PC-3 (cell line): ENCODE measurements around the gene BNIP2. TPM values are rescaled to one million over a fixed set of nuclear protein-coding genes. Genes with fewer than 3 reads are reported as not detected.

Source experiments
- ATAC-seq: fragments of 200-7000 bp; cut with Tn5 transposase; 2 replicates; pipeline ENCODE4 v1.9.1; 2020; ENCODE audit warnings: mild to moderate bottlenecking, moderate library complexity
- BruUV-seq: library from RNA; stranded (reverse); fragments of 400-500 nt; replicated peaks from 2 replicates; lab custom pipeline; 2021; lab: Mats Ljungman, UMichigan
- CTCF ChIA-PET: fragments of 300-600 bp; sonication (Branson Sonifier 250); formaldehyde crosslinking; loops from one replicate; lab custom pipeline; 2022; ENCODE audit warnings: antibody characterized with exemption; lab: Charles Lee
- POLR2A ChIA-PET: fragments of 300-600 bp; sonication (Branson Sonifier 250); formaldehyde crosslinking; loops from one replicate; lab custom pipeline; 2022; ENCODE audit warnings: antibody characterized with exemption; ENCODE audit not compliant: unreplicated experiment; lab: Charles Lee
- DNase-seq: peaks from one replicate; pipeline ENCODE4 v3.0.0-alpha.2; 2015
- H2AFZ ChIP-seq: fragments of 300-600 bp; sonication (generic); 2 replicates; pipeline ENCODE4 v1.6.0; 2016; ENCODE audit warnings: antibody characterized with exemption, low read length
- H3F3A ChIP-seq: fragments of 300-600 bp; sonication (generic); one replicate; pipeline ENCODE4 v1.6.0; 2017; ENCODE audit warnings: antibody characterized with exemption, low read length, control low read depth, mild to moderate bottlenecking; ENCODE audit not compliant: unreplicated experiment
- H3K27ac ChIP-seq: fragments of 300-600 bp; sonication (generic); 2 replicates; pipeline ENCODE4 v1.5.1; 2016; ENCODE audit warnings: mild to moderate bottlenecking, low read length
- H3K27me3 ChIP-seq: fragments of 300-600 bp; sonication (generic); 2 replicates; pipeline ENCODE4 v1.6.1; 2016; ENCODE audit warnings: low read length, mixed read lengths
- H3K36me3 ChIP-seq: fragments of 300-600 bp; sonication (generic); 2 replicates; pipeline ENCODE4 v1.6.1; 2016; ENCODE audit warnings: low read depth, mixed run types, low read length, mixed read lengths
- H3K4me1 ChIP-seq: fragments of 300-600 bp; sonication (generic); 2 replicates; pipeline ENCODE4 v1.5.1; 2016; ENCODE audit warnings: low read length; ENCODE audit not compliant: insufficient read depth
- H3K4me2 ChIP-seq: fragments of 300-600 bp; sonication (generic); 2 replicates; pipeline ENCODE4 v1.6.0; 2016; ENCODE audit warnings: low read length
- H3K4me3 ChIP-seq: fragments of 300-600 bp; sonication (generic); 2 replicates; pipeline ENCODE4 v1.5.1; 2016; ENCODE audit warnings: mild to moderate bottlenecking, low read length, mixed read lengths
- H3K79me2 ChIP-seq: fragments of 300-600 bp; sonication (generic); 2 replicates; pipeline ENCODE4 v1.6.1; 2017; ENCODE audit warnings: low read length, mixed read lengths
- H3K9ac ChIP-seq: fragments of 300-600 bp; sonication (generic); 2 replicates; pipeline ENCODE4 v1.6.0; 2016; ENCODE audit warnings: mild to moderate bottlenecking, low read length
- H3K9me2 ChIP-seq: fragments of 300-600 bp; sonication (generic); replicated peaks from 2 replicates; pipeline ENCODE4 v1.6.1; 2016; ENCODE audit warnings: mixed run types, low read length, mixed read lengths
- H3K9me3 ChIP-seq: fragments of 300-600 bp; sonication (generic); 2 replicates; pipeline ENCODE4 v1.6.1; 2016; ENCODE audit warnings: low read length, mixed read lengths
- H4K20me1 ChIP-seq: fragments of 300-600 bp; sonication (generic); 2 replicates; pipeline ENCODE4 v1.6.1; 2016; ENCODE audit warnings: low read length, mixed read lengths
- EZH2 ChIP-seq: fragments of 300-600 bp; sonication (generic); IDR thresholded peaks from one replicate; pipeline ENCODE4 v1.6.1; 2017; ENCODE audit warnings: antibody characterized with exemption, mild to moderate bottlenecking, low read length; ENCODE audit not compliant: unreplicated experiment
- EZH2phosphoT487 ChIP-seq: fragments of 300-600 bp; sonication (generic); IDR thresholded peaks from 2 replicates; pipeline ENCODE4 v1.6.1; 2018; ENCODE audit warnings: mild to moderate bottlenecking, antibody characterized with exemption, low read length, borderline replicate concordance
- intact Hi-C: fragments of 100-400 bp; cut with micrococcal nuclease; formaldehyde crosslinking; loops from 2 replicates; pipeline ENCODE4 v1.9.0; 2023
- total RNA-seq: library from RNA; depleted of rRNA; stranded (reverse); fragments of >200 nt; gene quantifications from 2 replicates; pipeline ENCODE4 v1.2.3, GENCODE V29; 2014
- TF ChIP-seq, protein P1 (sequence below): fragments of 300-600 bp; sonication (generic); conservative IDR thresholded peaks from 2 replicates; pipeline ENCODE4 v1.5.1; 2017; ENCODE audit warnings: antibody characterized with exemption, low read depth, mild to moderate bottlenecking, low read length

The BNIP2 gene
- total RNA-seq, 1 experiment from 2014 or later = 46.1 TPM

DNA sequence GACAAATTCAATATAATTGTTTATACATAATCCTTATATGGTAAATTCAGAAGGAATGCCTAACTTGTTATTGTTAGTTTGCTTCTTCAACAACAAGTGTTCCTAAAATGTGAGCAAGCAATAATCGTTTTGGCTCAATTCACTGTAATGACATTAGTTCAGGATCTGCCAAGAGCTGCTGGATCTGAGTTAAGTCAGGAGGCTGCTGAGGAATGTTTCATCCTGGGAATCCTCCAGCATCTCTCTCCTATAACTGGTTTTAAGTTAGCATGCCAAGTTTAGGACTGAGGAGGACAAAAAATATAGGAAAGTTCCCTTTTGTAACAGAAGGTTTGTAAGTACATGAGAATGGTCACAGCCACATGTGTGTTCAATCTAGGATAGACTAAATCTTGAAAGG is 26.9 kb downstream of the BNIP2 start:
- Histone ChIP-seq H3K9ac (no peak overlapping the region), H3K4me1 (no peaks in the 10 kb centered on the region), H3K4me2 (no peak overlapping the region), H3K27ac (no peak overlapping the region), H3K79me2 (peaks cover under 1% of the 10 kb centered on the region; the same call in 1 of the 2 replicates), H4K20me1 (no peaks in the 10 kb centered on the region), H3K36me3 (peaks cover 17% of the 10 kb centered on the region), H3K9me3 (no peaks in the 10 kb centered on the region), H3K9me2 (no peaks in the 10 kb centered on the region), H2AFZ (no peak overlapping the region), H3K27me3 (no peaks in the 10 kb centered on the region), H3F3A (no peaks in the 10 kb centered on the region), H3K4me3 (no peak overlapping the region)
- no TSS peak for BruUV-seq
- intact Hi-C loops = no loop called here
- DNase-seq = no peak
- POLR2A ChIA-PET = no interaction called here
- TF ChIP-seq, protein P1, sequence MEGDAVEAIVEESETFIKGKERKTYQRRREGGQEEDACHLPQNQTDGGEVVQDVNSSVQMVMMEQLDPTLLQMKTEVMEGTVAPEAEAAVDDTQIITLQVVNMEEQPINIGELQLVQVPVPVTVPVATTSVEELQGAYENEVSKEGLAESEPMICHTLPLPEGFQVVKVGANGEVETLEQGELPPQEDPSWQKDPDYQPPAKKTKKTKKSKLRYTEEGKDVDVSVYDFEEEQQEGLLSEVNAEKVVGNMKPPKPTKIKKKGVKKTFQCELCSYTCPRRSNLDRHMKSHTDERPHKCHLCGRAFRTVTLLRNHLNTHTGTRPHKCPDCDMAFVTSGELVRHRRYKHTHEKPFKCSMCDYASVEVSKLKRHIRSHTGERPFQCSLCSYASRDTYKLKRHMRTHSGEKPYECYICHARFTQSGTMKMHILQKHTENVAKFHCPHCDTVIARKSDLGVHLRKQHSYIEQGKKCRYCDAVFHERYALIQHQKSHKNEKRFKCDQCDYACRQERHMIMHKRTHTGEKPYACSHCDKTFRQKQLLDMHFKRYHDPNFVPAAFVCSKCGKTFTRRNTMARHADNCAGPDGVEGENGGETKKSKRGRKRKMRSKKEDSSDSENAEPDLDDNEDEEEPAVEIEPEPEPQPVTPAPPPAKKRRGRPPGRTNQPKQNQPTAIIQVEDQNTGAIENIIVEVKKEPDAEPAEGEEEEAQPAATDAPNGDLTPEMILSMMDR = no peak
- TF ChIP-seq EZH2 (no peak), EZH2phosphoT487 (no peak)
- ATAC-seq = no peak
- CTCF ChIA-PET = no interaction called here

DNA sequence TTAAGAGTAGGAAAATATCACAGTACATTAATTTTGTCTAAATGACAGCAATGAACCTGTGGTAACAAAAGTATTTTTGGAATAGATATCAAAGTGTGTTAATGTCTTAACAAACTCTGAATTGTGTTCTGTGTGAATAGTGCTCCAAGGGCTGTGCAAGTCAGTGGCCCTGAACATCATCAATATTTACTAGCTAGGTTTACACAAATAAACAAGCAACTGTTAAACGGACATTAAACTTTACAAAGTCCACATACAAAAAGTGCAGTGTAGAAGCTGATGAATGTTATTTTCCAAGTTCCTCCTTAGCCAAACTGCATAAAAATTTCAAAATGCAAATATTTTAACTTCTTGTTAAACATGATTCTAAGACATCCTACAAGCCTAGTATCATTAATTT is 29.8 kb downstream of the BNIP2 start:
- H3K4me1 ChIP-seq = peaks cover 11% of the 10 kb centered on the region
- peaks cover 17% of the 10 kb centered on the region for H3K36me3 ChIP-seq
- H3K4me2 ChIP-seq = no peak overlapping the region
- intact Hi-C loops = no loop called here
- no peaks in the 10 kb centered on the region for H3K27me3 ChIP-seq
- H4K20me1 ChIP-seq = peaks cover 6% of the 10 kb centered on the region; the same call in 1 of the 2 replicates
- H3K9ac ChIP-seq = no peak overlapping the region
- POLR2A ChIA-PET = no interaction called here
- H3K9me2 ChIP-seq = no peaks in the 10 kb centered on the region
- no peak overlapping the region for H2AFZ ChIP-seq
- peaks cover 29% of the 10 kb centered on the region for H3K79me2 ChIP-seq
- H3F3A ChIP-seq = no peaks in the 10 kb centered on the region
- DNase-seq (no peak), ATAC-seq (no peak)
- H3K9me3 ChIP-seq = no peaks in the 10 kb centered on the region
- no peak overlapping the region for H3K4me3 ChIP-seq
- CTCF ChIA-PET = no interaction called here
- no peak for TF ChIP-seq EZH2
- no peak for TF ChIP-seq EZH2phosphoT487
- TF ChIP-seq, protein P1 = no peak
- BruUV-seq = no TSS peak
- no peak overlapping the region for H3K27ac ChIP-seq

DNA sequence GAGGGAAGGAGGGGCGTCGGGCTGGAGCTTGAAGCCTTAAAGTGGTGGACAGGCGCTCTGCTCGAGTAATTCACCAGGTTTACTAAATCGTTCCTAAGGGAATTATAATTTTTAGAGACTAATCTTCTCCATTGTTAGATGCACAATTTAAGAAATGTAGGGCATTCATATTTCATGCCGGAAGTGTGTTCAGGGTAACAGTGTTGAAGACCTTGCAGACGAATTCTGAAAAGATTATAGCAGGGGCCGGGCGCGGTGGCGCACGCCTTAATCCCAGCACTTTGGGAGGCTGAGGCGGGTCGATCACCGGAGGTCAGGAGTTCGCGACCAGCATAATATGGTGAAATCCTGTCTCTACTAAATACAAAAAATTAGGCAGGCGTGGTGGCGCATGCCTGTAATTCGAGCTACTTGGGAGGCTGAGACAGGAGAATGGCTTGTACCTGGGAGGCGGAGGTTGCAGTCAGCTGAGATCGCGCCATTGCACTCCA is 31.4 kb downstream of the BNIP2 start:
- Histone ChIP-seq H3F3A (no peaks in the 10 kb centered on the region), H3K27me3 (no peaks in the 10 kb centered on the region), H3K4me1 (peaks cover 11% of the 10 kb centered on the region), H2AFZ (peak overlapping the region; percentile 40; the same call in 1 of the 2 replicates), H3K9me2 (no peaks in the 10 kb centered on the region), H3K9ac (peak overlapping the region; percentile 89; the same call in 1 of the 2 replicates), H3K36me3 (peaks cover 10% of the 10 kb centered on the region; the same call in 1 of the 2 replicates), H3K27ac (no peak overlapping the region), H3K4me2 (peak overlapping the region; percentile 64), H3K4me3 (peak overlapping the region; percentile 97), H3K79me2 (peaks cover 46% of the 10 kb centered on the region), H4K20me1 (peaks cover 6% of the 10 kb centered on the region; the same call in 1 of the 2 replicates), H3K9me3 (no peaks in the 10 kb centered on the region)
- BruUV-seq = no TSS peak
- CTCF ChIA-PET = no interaction called here
- intact Hi-C loops = no loop called here
- POLR2A ChIA-PET = interaction anchor here (0.6 to 0.7 kb wide), 2 partner anchors 668 to 887 kb away, joined by 4 read pairs; no protein-coding TSS in a partner anchor
- DNase-seq (no peak), ATAC-seq (no peak)
- TF ChIP-seq, protein P1 = no peak
- TF ChIP-seq EZH2 (no peak), EZH2phosphoT487 (no peak)
